NCI-H128 (cell line): ENCODE data around the gene LGALS7B.
"Not testable (repeated sequence)": the region's sequence is repeated elsewhere in the genome, so short reads cannot be mapped to it uniquely, and the experiment has no call there.

ENCODE experiments used
- DNase-seq: peaks from one replicate; lab custom pipeline; 2025; ENCODE audit not compliant: unreplicated experiment; lab: John Stamatoyannopoulos, UW

LGALS7B gene

DNA sequence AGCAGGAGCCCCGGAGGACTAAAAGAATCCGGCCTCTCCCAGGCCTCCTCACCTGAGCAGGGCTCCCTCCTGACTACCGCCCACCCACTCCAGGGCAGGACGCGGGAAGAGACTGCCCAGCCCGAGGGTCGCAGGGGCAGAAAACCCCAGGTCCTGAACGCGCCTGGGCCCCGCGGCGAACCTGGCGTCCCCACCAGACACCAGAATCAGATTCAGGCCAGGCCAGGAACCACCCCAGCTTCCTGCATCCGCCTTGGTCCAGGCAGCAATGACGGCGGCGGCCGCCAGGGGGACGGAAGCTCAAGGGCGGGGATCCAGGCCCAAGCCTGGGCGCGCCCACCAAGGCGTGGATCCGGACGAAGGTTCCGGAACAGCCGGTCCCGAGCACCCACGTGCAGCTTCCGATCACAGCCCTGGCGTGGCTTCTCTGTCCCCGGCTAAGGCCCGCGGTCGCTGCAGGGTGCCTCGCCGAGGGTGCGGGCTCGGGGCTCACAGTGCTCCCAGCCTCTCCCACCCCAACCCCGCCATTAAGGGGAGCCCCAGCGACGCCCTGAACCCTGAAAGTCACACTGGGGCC, 19.3 kb upstream of the LGALS7B start:
- no peak for DNase-seq

DNA sequence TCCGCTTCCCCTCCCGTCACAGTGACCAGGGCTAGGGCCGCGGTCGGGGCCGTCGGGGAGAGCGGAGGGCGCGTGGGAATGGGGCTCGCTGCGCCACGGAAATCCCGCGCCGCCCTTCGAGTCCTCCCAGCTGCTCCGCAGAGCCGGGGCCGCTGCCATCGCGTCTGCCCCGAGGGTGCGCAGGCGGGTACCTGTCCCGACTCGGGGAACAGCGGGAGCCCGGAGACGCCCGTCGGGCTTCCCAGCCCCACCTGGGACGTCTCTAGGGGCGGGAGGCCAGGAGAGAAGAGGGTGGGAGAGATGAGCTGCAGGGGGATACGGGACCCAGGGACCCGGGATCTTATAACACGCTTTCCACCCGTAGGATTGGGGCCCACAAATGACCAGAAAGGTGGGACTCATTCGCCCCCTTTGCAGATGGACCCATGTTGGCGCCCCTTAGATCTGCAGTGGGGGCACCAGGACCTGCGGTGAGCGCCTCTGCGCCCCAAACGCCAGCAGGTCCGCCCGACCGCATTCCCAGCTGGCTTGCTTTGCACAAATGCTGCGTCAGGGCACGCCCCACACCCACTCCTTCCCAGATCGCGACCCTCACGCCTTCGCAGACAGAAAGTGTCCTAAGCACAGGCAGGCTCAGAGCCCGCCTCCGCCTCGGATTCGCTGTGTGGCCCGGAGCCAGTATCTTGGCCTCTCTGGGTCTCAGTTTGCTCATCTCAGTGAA, 18.6 kb upstream of the LGALS7B start:
- DNase-seq = not testable (repeated sequence)

DNA sequence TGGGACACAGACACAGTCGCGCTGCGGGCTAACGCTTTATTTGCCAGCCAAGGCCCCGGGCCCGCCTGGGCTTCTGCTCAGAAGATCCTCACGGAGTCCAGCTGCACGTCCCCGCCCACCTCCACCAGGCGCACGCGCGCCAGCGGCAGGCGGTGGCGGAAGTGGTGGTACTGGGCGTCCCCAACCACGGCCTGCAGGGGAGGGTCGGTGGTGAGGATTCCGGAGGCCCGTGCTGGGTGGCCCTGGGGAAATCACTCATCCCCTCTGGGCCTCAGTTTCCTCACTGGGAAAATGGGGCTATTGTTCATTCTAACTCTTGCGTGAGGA, 18.1 kb upstream of the LGALS7B start:
- not testable (repeated sequence) for DNase-seq

DNA sequence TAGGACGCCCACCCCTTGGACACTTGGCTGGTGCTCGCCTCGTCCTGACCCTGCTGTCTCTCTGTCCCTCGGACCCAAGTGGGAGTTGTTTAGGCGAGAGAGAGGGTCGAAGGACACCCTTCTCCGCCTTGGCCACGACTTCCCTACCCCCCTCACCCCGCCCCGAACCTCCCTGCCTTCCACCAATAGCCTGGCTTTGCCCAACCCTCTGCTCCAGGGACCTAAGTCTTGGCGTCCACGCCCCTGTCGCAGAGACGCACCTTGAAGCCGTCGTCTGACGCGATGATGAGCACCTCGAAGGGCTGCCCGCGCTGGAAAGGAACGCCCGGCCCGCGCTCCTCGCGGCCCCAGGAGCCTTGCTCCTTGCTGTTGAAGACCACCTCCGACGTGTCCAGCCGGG, 17.4 kb upstream of the LGALS7B start:
- not testable (repeated sequence) for DNase-seq

DNA sequence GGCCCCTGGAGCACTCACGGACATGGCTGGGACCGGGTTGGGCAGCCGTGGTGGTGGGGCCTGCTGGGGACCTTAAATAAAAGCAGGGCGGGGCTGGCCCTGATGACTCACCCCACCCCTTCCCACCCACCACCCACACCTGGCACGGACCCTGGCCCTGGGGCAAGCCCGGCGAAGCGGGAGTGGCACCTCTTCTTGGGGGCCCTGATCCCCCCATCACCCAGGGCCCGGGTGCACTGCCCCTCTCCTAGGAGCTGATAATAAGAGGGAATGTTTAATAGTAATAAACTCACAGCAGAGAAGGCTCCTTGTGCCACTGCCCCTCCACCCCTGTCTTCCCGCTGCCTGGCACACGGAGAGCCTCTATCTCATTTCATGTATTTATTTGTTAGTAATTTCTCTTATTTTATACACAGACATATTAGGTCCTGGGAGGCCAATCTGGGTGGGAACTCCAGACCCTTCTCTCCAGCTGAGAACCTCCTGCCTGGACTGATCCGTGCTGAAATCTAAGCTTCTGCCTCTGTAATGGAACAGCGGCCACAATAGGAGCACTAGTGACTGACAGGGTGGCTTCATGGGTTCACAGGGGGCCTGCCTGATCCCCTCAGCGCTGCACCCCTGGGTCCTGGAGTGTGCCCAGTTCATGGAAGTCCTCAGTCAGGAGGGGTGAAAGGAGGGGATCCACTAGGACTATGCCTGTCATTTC, 15.4 kb upstream of the LGALS7B start, which contains the start of gene LGALS7:
LGALS7 (minus strand) TSS at position 49 of the 709 bp plus-strand sequence; CDS start at position 24, 25 bp downstream.
- no peak for DNase-seq

DNA sequence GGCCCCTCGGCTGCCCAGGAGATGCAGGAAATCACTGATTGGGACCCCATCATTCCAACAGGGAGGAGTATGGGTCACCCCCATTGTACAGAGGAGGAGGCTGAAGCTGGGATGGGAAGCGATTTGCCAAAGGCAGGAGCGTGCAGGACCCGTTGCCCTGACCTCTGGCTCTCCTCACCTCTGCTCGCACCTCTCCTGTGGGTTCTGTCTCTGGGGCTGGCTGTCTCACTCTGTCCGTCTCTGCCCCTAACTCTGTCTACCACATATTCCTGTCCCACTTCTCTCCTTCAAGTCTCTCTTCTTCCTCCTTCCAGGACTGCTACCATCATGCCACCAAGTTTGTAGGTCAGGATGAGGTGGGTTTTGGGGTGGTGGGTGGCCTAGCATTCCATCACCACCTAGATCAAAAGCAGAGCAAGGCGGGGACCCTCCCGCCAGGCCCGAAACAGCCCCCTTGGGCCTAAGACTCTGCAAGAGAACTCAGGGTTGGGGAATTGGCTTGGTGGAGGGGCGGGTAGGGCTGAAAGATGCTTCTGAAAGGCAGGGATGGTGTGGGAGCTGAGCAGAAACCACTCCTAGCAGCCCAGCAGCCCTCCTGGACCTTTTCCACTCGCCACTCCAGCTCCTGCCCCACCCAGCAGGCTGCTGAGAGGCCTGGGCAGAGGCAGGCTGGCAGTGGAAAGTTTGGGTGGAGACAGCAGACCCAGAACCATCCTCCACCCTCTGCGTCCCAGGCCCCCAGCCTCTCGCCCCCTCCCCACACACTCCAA, 14.6 kb upstream of the LGALS7B start:
- no peak for DNase-seq

DNA sequence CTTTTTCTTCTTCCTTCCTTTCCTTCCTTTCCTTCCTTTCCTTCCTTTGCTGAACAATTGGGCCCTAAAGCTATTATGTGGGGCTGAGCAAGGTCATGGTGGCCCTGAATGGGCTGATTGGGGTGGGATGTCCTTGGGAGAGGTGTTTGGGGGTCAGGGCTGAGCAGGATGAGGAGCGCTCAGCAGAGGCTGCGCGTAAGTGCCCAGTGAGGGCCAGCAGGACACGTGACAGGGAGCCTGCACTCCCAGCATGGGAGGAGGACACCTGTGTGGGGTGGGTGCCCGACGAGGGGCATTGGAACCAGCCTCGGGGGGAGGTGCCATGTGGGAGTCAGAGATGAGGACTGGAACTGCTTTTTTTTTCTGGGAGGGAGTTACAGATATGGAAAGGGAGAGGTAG, 10.3 kb upstream of the LGALS7B start:
- DNase-seq = no peak

DNA sequence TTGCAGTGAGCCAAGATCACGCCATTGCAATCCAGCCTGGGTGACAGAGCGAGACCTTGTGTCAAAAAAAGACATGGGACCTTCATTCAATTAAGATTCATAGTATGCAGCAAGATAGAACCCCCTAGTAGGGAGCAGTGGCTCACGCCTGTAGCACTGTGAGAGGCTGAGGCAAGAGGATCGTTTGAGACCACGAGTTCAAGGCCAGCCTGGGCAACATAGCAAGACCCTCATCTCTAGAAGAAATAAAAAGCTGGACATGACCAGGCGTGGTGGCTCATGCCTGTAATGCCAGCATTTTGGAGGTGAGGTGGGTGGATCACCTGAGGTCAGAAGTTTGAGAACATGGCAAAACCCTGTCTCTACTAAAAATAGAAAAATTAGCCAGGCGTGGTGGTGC, 8.6 kb upstream of the LGALS7B start:
- no peak for DNase-seq

DNA sequence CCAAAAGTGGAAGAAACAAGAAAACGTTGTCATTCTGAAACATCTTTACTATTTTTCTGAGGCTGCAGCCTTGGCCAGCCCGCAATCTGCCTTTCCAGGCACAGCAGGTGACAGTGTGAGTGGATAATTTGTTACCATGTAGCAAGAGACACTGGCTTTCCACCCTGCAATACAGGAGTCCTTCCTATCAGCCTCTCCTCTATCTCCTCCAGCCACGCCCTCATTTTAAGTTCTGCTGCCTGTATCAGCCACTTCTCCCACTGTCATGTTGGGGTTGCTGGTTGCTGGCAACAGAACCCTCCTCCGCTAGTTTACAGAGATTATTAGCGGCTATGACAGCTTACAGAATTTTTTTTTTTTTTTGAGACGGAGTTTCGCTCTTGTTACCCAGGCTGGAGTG, 7.9 kb upstream of the LGALS7B start:
- no peak for DNase-seq

DNA sequence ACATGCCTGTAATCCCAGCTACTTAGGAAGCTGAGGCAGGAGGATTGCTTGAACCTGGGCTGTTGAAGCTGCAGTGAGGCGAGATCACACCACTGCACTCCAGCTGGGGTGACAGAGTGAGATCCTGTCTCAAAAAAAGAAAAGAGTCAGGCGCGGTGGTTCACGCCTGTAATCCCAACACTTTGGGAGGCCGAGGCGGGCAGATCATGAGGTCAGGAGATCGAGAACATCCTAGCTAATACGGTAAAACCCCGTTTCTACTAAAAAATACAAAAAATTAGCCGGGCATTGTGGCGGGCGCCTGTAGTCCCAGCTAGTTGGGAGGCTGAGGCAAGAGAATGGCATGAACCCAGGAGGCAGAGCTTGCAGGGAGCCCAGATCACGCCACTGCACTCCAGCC, 6.8 kb upstream of the LGALS7B start:
- not testable (repeated sequence) for DNase-seq

DNA sequence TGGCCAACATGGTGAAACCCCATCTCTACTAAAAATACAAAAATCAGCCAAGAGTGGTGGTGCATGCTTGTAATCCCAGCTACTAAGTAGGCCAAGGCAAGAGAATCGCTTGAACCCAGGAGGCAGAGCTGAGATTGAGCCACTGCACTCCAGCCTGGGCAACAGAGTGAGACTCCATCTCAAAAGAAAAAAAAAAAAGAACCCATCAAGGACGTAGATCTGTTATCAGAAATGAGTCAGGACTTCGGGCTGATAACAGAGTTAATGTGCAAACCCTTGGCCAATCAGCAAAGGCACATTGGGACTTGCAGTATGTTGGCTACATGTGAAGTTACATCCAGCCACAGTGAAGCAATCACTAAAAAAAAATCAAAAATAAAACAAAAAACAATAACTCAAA, 4.8 kb upstream of the LGALS7B start:
- no peak for DNase-seq

DNA sequence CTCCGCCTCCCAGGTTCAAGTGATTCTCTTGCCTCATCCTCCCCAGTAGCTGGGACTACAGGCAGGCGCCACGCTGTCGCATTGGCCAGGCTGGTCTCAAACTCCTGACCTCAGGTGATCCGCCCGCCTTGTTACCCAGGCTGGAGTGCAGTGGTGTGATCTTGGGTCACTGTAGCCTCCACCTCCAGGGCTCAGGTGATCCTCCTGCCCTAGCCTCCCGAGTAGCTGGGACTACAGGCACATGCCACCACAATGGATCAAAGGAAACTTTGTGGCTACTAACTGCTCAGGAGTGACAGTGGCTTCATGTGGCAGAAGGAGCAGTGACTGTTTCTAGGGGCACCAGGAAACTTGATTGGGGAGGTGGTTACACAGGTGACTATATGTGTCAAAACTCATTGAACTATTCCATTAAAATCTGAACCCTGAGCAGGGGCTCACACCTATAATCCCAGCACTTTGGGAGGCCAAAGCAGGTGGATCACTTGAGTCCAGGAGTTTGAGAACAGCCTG, 3.8 kb upstream of the LGALS7B start:
- no peak for DNase-seq

DNA sequence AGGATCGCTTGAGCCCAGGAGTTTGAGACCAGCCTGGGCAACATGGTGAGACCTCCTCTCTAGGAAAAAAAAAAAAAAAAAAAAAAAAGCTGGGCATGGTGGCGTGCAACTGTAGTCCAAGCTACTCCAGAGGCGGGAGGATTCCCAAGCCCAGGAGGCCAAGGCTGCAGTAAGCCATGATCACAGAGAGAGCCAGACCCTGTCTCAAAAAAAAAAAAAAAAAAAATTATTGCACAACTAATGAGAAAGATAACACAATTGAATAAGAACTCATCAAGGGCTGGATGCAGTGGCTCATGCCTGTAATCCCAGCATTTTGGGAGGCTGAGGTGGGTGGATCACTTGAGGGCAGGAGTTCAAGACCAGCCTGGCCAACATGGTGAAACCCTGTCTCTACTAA, 2.9 kb upstream of the LGALS7B start:
- not testable (repeated sequence) for DNase-seq

DNA sequence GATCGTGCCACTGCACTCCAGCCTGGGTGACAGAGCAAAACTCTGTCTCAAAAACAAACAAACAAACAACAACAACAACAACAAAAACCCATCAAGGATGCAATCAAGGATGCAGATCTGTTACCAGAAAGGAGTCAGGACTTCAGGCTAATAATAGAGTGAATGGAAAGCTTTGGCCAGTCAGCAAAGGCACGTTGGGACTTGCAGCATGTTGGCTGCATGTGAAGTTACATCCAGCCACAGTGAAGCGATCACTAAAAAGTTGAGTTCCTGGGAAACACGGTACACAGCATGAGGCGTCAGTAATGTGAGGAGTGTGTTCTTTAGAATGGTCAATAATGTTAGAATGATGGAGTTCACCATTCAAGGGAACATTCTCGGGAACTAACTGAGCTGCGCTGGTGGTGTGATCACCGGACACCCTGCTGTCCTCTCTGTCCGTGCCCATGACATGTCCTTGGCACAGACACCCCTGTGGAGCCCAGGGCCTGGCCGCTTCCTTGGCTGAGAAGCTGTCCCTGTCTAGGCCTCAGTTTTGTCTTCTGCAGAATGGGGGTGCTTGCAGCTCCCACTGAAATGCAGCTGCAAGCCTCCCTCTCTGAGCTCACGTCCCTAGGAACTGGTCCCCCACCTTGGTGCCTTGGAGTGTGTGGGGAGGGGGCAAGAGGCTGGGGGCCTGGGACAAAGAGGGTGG, 2.3 kb upstream of the LGALS7B start:
- DNase-seq = no peak

DNA sequence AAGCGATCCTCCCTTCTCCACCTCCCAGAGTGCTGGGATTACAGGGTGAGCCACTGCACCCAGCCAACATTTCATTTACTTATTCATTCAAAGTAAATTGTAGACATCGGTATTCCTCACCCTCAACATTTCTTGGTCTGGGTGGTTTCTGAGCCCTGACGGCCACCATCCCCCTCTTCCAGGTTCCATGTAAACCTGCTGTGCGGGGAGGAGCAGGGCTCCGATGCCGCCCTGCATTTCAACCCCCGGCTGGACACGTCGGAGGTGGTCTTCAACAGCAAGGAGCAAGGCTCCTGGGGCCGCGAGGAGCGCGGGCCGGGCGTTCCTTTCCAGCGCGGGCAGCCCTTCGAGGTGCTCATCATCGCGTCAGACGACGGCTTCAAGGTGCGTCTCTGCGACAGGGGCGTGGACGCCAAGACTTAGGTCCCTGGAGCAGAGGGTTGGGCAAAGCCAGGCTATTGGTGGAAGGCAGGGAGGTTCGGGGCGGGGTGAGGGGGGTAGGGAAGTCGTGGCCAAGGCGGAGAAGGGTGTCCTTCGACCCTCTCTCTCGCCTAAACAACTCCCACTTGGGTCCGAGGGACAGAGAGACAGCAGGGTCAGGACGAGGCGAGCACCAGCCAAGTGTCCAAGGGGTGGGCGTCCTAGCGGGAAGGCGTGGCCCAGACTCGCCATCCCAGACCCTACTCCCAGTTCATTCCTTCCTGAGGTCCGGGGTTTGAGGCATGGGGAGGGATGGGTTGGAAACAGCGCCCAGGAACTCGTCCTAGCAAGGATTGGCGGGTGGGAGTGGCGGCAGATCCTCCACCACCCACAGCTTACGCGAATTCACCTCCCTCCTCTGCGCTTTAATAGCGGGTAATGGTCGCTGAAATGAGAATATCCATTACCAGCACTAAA, 1.8 kb downstream of the LGALS7B start:
- DNase-seq = not testable (repeated sequence)

DNA sequence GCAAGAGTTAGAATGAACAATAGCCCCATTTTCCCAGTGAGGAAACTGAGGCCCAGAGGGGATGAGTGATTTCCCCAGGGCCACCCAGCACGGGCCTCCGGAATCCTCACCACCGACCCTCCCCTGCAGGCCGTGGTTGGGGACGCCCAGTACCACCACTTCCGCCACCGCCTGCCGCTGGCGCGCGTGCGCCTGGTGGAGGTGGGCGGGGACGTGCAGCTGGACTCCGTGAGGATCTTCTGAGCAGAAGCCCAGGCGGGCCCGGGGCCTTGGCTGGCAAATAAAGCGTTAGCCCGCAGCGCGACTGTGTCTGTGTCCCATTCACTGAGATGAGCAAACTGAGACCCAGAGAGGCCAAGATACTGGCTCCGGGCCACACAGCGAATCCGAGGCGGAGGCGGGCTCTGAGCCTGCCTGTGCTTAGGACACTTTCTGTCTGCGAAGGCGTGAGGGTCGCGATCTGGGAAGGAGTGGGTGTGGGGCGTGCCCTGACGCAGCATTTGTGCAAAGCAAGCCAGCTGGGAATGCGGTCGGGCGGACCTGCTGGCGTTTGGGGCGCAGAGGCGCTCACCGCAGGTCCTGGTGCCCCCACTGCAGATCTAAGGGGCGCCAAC, 2.6 kb downstream of the LGALS7B start:
- DNase-seq = not testable (repeated sequence)

DNA sequence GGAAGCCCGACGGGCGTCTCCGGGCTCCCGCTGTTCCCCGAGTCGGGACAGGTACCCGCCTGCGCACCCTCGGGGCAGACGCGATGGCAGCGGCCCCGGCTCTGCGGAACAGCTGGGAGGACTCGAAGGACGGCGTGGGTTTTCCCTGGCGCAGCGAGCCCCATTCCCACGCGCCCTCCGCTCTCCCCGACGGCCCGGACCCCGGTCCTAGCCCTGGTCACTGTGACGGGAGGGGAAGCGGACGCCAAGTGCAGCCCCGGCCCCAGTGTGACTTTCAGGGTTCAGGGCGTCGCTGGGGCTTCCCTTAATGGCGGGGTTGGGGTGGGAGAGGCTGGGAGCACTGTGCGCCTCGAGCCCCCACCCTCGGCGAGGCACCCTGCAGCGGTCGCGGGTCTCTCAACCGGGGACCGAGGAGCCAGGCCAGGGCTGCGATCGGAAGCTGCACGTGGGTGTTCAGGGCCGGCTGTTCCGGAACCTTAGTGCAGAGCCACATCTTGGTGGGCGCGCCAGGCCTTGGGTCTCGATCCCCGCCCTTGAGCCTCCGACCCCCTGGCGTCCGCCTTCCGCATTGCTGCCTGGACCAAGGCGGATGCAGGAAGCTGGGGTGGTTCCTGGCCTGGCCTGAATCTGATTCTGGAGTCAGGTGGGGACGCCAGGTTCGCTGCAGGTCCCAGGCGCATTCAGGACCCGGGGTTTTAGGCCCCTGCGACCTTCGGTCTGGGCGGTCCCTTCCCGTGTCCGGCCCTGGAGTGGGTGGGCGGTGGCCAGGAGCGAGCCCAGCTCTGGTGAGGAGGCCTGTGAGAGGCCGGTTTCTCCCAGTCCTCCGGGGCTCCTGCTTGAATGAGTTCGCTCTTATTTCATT, 3.5 kb downstream of the LGALS7B start:
- no peak for DNase-seq

DNA sequence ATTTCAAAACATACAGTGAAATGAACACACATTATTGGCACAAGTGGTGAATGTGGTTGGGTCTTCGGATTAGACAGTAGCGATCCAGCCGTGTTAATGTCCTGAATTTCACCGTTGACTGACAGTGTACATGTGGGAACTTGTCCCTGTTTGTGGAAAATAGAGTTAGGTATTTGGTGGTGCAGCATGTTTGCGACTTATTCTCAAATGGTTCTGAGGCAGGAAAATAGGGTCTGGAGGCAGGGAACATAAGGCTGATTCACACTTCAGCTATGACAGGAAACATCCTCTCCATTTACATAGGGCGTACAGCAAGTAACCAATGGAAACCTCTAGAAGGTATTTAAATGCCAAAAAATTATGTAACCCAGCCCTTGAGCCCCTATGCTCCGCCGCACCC, 4.2 kb downstream of the LGALS7B start:
- DNase-seq = no peak
